T-helper 2 cell (primary cell): ENCODE measurements around the gene MICALL1.
A peak's percentile ranks its signal among the peaks of the same experiment; 100 is the strongest.

Experiments
- DNase-seq, 5 experiments: peaks; one replicate each; pipeline versions ENCODE4 v3.0.0 to v3.0.0-alpha.2; 2012 to 2022
- total RNA-seq, 2 donors: gene quantifications; one replicate each; lab custom pipeline; 2026; lab: John Stamatoyannopoulos, UW

The MICALL1 gene
- total RNA-seq = 26.9 to 29.3 reads per million in 2 donors

- DNase-seq = peak; percentile 38 to 78 (median 47)
These were observed at the start of gene MICALL1 for GRCh38 chr22:37905534-37906363. Gene MICALL1 (plus strand): TSS chr22:37906297. CDS start chr22:37906423, 126 bp downstream.

GRCh38 chr22:37860796-37861421 lies 45.2 kb upstream of the MICALL1 start:
- DNase-seq = no peak

- DNase-seq = no peak
These were observed 43.3 kb upstream of the MICALL1 start for GRCh38 chr22:37862570-37863325.

- no peak for DNase-seq
These were observed 40.6 kb upstream of the MICALL1 start for GRCh38 chr22:37865510-37865909.

GRCh38 chr22:37870273-37870672 lies 35.8 kb upstream of the MICALL1 start:
- DNase-seq = no peak

- no peak for DNase-seq
These were observed 25.2 kb upstream of the MICALL1 start for GRCh38 chr22:37880668-37881440.

GRCh38 chr22:37884420-37884819 lies 21.7 kb upstream of the MICALL1 start:
- DNase-seq = no peak

- no peak for DNase-seq
These were observed 18.3 kb upstream of the MICALL1 start for GRCh38 chr22:37887584-37888378.

GRCh38 chr22:37891926-37892325 lies 14.2 kb upstream of the MICALL1 start:
- no peak for DNase-seq

- no peak for DNase-seq
These were observed 13.3 kb upstream of the MICALL1 start for GRCh38 chr22:37892566-37893335.

- DNase-seq = no peak
These were observed 12.5 kb upstream of the MICALL1 start for GRCh38 chr22:37893583-37893983.

GRCh38 chr22:37894939-37895670 lies 11.0 kb upstream of the MICALL1 start:
- DNase-seq = no peak

- peak in 2 of 5 experiments; percentile 60 to 85 for DNase-seq
These were observed 9.9 kb upstream of the MICALL1 start for GRCh38 chr22:37896181-37896592.

- no peak for DNase-seq
These were observed 9.2 kb upstream of the MICALL1 start for GRCh38 chr22:37896939-37897338.

- DNase-seq = no peak
These were observed 8.3 kb upstream of the MICALL1 start for GRCh38 chr22:37897807-37898206.

GRCh38 chr22:37898441-37899181 lies 7.5 kb upstream of the MICALL1 start:
- DNase-seq = no peak

GRCh38 chr22:37904572-37905533 lies 1.2 kb upstream of the MICALL1 start:
- DNase-seq = no peak
